Gastroesophageal sphincter (tissue), 3 donors: Measurements from ENCODE around the gene TTC33.

ENCODE experiments used
- POLR2A ChIP-seq, 2 donors: fragments of 450-650 bp; IDR thresholded peaks; one replicate each; pipeline ENCODE4 v1.6.1; 2017; ENCODE audit warnings: antibody characterized with exemption in 2 of 2, mild to moderate bottlenecking in 2 of 2, moderate library complexity in 1 of 2
- TF ChIP-seq, protein P1 (sequence below), 4 experiments: fragments of 200-600 bp in 2 of 4; fragments of 450-650 bp in 2 of 4; sonication (generic) in 1 of 4; IDR thresholded peaks; one replicate each; pipeline ENCODE4 v1.5.1; 2017 to 2019; ENCODE audit warnings: antibody characterized with exemption in 4 of 4, mild to moderate bottlenecking in 2 of 4, moderate library complexity in 2 of 4

GRCh38 chr5:40569546-40570270, 186.1 kb downstream of the TTC33 start:
- TF ChIP-seq POLR2A (IDR thresholded peaks at IDR 0.05) = no peak
- TF ChIP-seq, protein P1, sequence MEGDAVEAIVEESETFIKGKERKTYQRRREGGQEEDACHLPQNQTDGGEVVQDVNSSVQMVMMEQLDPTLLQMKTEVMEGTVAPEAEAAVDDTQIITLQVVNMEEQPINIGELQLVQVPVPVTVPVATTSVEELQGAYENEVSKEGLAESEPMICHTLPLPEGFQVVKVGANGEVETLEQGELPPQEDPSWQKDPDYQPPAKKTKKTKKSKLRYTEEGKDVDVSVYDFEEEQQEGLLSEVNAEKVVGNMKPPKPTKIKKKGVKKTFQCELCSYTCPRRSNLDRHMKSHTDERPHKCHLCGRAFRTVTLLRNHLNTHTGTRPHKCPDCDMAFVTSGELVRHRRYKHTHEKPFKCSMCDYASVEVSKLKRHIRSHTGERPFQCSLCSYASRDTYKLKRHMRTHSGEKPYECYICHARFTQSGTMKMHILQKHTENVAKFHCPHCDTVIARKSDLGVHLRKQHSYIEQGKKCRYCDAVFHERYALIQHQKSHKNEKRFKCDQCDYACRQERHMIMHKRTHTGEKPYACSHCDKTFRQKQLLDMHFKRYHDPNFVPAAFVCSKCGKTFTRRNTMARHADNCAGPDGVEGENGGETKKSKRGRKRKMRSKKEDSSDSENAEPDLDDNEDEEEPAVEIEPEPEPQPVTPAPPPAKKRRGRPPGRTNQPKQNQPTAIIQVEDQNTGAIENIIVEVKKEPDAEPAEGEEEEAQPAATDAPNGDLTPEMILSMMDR (IDR thresholded peaks at IDR 0.05) = no peak
